HCT116 (cell line): ENCODE results near the gene MCRIP2.

Experiments
- CTCF ChIP-seq, 3 experiments: fragments of 200-600 bp in 1 of 3; sonication (generic) in 1 of 3; IDR thresholded peaks in 2 of 3; conservative IDR thresholded peaks in 1 of 3; 2 replicates each; pipeline ENCODE4 v1.5.1; 2012 to 2017; ENCODE audit warnings: low read depth in 2 of 3, low read length in 2 of 3, antibody characterized with exemption in 1 of 3, borderline replicate concordance in 1 of 3, control low read depth in 1 of 3, mild to moderate bottlenecking in 1 of 3, mixed read lengths in 1 of 3, mixed run types in 1 of 3, moderate library complexity in 1 of 3; ENCODE audit not compliant: insufficient read depth in 1 of 3
- EZH2 ChIP-seq: fragments of 200-600 bp; sonication (generic); IDR thresholded peaks from 2 replicates; pipeline ENCODE4 v1.6.1; 2017; ENCODE audit warnings: antibody characterized with exemption, mixed run types
- JUND ChIP-seq: IDR thresholded peaks from 2 replicates; pipeline ENCODE4 v1.6.1; 2012
- MAX ChIP-seq: IDR thresholded peaks from 2 replicates; pipeline ENCODE4 v1.6.1; 2012
- POLR2AphosphoS5 ChIP-seq: IDR thresholded peaks from 2 replicates; pipeline ENCODE4 v1.6.1; 2011; ENCODE audit warnings: mild to moderate bottlenecking, low read depth, low read length, moderate library complexity
- REST ChIP-seq: IDR thresholded peaks from 2 replicates; pipeline ENCODE4 v1.6.1; 2012; ENCODE audit warnings: low read depth
- SP1 ChIP-seq: IDR thresholded peaks from 2 replicates; pipeline ENCODE4 v1.6.1; 2012; ENCODE audit warnings: low read depth
- SRF ChIP-seq: IDR thresholded peaks from 2 replicates; pipeline ENCODE4 v1.6.1; 2012; ENCODE audit warnings: low read depth
- YY1 ChIP-seq: IDR thresholded peaks from 2 replicates; pipeline ENCODE4 v1.6.1; 2011; ENCODE audit warnings: low read length, low read depth, moderate library complexity, mild to moderate bottlenecking; ENCODE audit not compliant: insufficient replicate concordance; ENCODE audit errors: extremely low read depth

- TF ChIP-seq CTCF (IDR thresholded peaks at IDR 0.05 in 2 of 3, conservative IDR thresholded peaks at IDR 0.05 in 1 of 3; ENCODE audit: borderline replicate concordance in 1 of 3, insufficient read depth in 1 of 3, low read depth in 2 of 3, low read length in 2 of 3) (no peak), SP1 (no peak), SRF (no peak), REST (no peak), POLR2AphosphoS5 (no peak), JUND (no peak), YY1 (no peak), MAX (no peak), EZH2 (no peak)
These were observed 32.7 kb downstream of the MCRIP2 start for GRCh38 chr16:674214-674881.
